Mesenchymal stem cell (in vitro differentiated cells and primary cell): ENCODE measurements around the gene ZSWIM6.

Source experiments
- DNase-seq: peaks from one replicate; pipeline ENCODE4 v3.0.0-alpha.2; 2013
- H2AFZ ChIP-seq: one replicate; pipeline ENCODE4 v1.6.1; 2013; ENCODE audit warnings: low read depth, mild to moderate bottlenecking, control low read depth, inconsistent platforms, low read length, moderate library complexity
- H2AK5ac ChIP-seq: 2 replicates; pipeline ENCODE4 v1.6.1; 2013; ENCODE audit warnings: low read length, moderate library complexity, mild to moderate bottlenecking, inconsistent platforms; ENCODE audit not compliant: severe bottlenecking
- H2BK120ac ChIP-seq: one replicate; pipeline ENCODE4 v1.6.1; 2013; ENCODE audit warnings: low read depth, mild to moderate bottlenecking, inconsistent platforms, low read length, moderate library complexity
- H2BK12ac ChIP-seq, 2 experiments: one replicate each; pipeline ENCODE4 v1.6.1; 2013; ENCODE audit warnings: inconsistent platforms in 2 of 2, low read length in 2 of 2, mild to moderate bottlenecking in 2 of 2, moderate library complexity in 2 of 2, control low read depth in 1 of 2
- H2BK15ac ChIP-seq: one replicate; pipeline ENCODE4 v1.6.1; 2013; ENCODE audit warnings: mild to moderate bottlenecking, low read depth, inconsistent platforms; ENCODE audit not compliant: poor library complexity, severe bottlenecking
- H2BK5ac ChIP-seq: 2 replicates; pipeline ENCODE4 v1.6.1; 2013; ENCODE audit warnings: low read depth, mild to moderate bottlenecking, low read length, control low read depth, inconsistent platforms; ENCODE audit not compliant: poor library complexity, severe bottlenecking
- H3K14ac ChIP-seq, 2 experiments: one replicate each; pipeline ENCODE4 v1.6.1; 2013; ENCODE audit warnings: inconsistent platforms in 2 of 2, low read length in 2 of 2, control low read depth in 1 of 2, mild to moderate bottlenecking in 1 of 2, moderate library complexity in 1 of 2
- H3K18ac ChIP-seq, 2 experiments: one replicate each; pipeline ENCODE4 v1.6.1; 2013; ENCODE audit warnings: inconsistent platforms in 2 of 2, low read length in 2 of 2, control low read depth in 1 of 2, low read depth in 1 of 2, mild to moderate bottlenecking in 1 of 2
- H3K23ac ChIP-seq, 2 experiments: one replicate each; pipeline ENCODE4 v1.6.1; 2013; ENCODE audit warnings: inconsistent platforms in 2 of 2, low read length in 2 of 2, mild to moderate bottlenecking in 2 of 2, moderate library complexity in 2 of 2, control low read depth in 1 of 2
- H3K27ac ChIP-seq: 2 replicates; pipeline ENCODE4 v1.5.1; 2013; ENCODE audit warnings: mild to moderate bottlenecking, moderate library complexity, low read length, control low read depth, inconsistent platforms; ENCODE audit not compliant: poor library complexity, severe bottlenecking
- H3K27me3 ChIP-seq, 2 experiments: 2 replicates each; pipeline versions ENCODE4 v1.6.1 to v1.7.0; 2013; ENCODE audit warnings: low read length in 2 of 2, mild to moderate bottlenecking in 2 of 2, moderate library complexity in 2 of 2, control low read depth in 1 of 2, inconsistent platforms in 1 of 2; ENCODE audit not compliant: control insufficient read depth in 1 of 2, insufficient read depth in 1 of 2
- H3K36me3 ChIP-seq, 2 experiments: 2 replicates each; pipeline versions ENCODE4 v1.6.1 to v1.7.0; 2013; ENCODE audit warnings: low read length in 2 of 2, control low read depth in 1 of 2, inconsistent platforms in 1 of 2, low read depth in 1 of 2, mild to moderate bottlenecking in 1 of 2; ENCODE audit not compliant: insufficient read depth in 2 of 2, control insufficient read depth in 1 of 2
- H3K4ac ChIP-seq, 2 experiments: one replicate each; pipeline ENCODE4 v1.6.1; 2013; ENCODE audit warnings: inconsistent platforms in 2 of 2, low read length in 2 of 2, mild to moderate bottlenecking in 2 of 2, moderate library complexity in 2 of 2, control low read depth in 1 of 2, low read depth in 1 of 2
- H3K4me1 ChIP-seq: 2 replicates; pipeline ENCODE4 v1.6.1; 2013; ENCODE audit warnings: low read depth, low read length, control low read depth; ENCODE audit not compliant: control insufficient read depth, insufficient read depth
- H3K4me2 ChIP-seq: 2 replicates; pipeline ENCODE4 v1.6.1; 2013; ENCODE audit warnings: low read length, mild to moderate bottlenecking, inconsistent platforms; ENCODE audit not compliant: poor library complexity, severe bottlenecking
- H3K4me3 ChIP-seq, 2 experiments: 2 replicates each; pipeline versions ENCODE4 v1.5.1 to v1.7.0; 2013; ENCODE audit warnings: low read length in 2 of 2, mild to moderate bottlenecking in 2 of 2, control low read depth in 1 of 2, low read depth in 1 of 2; ENCODE audit not compliant: insufficient read depth in 1 of 2
- H3K79me1 ChIP-seq: replicated peaks from 2 replicates; pipeline ENCODE4 v1.6.1; 2013; ENCODE audit warnings: mild to moderate bottlenecking, control low read depth, low read length, inconsistent platforms; ENCODE audit not compliant: poor library complexity, severe bottlenecking
- H3K9ac ChIP-seq: 2 replicates; pipeline ENCODE4 v1.7.0; 2013; ENCODE audit warnings: mild to moderate bottlenecking, low read length, moderate library complexity
- H3K9me3 ChIP-seq: 2 replicates; pipeline ENCODE4 v1.7.0; 2013; ENCODE audit warnings: mild to moderate bottlenecking, low read length; ENCODE audit not compliant: control insufficient read depth
- H4K8ac ChIP-seq: one replicate; pipeline ENCODE4 v1.6.1; 2013; ENCODE audit warnings: inconsistent platforms, mild to moderate bottlenecking, low read length, moderate library complexity
- H4K91ac ChIP-seq: one replicate; pipeline ENCODE4 v1.6.1; 2013; ENCODE audit warnings: mild to moderate bottlenecking, low read length, inconsistent platforms
- WGBS: methylation state at CpG from one replicate; pipeline ENCODE4 v1.1.7; 2013; ENCODE audit warnings: mixed read lengths; 5-methylcytosine and 5-hydroxymethylcytosine counted together

The ZSWIM6 gene

DNA sequence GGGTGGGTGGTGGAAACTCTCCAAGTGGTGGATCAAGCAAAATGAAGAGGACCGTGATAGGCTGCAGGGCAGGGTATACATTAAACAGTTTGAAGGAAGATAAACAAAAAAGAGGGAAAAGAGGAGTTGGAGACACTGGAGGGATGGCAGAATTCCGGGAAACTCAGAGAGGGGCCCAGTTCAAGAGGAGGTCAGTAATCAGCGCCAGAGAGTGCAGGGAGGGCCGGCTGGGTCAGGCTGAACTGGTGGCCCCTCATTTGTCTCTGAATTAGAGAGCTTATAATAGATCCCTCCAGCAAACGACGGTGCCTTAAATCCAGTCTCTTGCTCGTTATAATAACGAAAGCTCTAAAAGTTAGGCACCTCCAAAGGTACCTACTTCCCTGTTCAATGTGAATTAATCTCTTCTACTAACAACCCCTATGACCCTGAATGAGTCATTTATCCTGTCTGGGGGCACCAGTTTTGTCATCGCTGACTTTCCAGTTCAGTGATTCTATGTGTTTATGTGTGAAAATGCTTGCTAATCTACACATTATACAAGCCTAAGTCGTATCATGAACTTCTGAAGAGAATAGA lies 2.4 kb upstream of the ZSWIM6 start:
- peak overlapping the region; percentile 19 for H2BK5ac ChIP-seq
- H3K18ac ChIP-seq, result peak overlapping the region; percentile 25 to 73
- H3K4me3 ChIP-seq, result peak overlapping the region in 1 of 2 experiments; percentile 96
- H2AFZ ChIP-seq, result no peak overlapping the region
- H2BK15ac ChIP-seq, result peak overlapping the region; percentile 63
- H2BK12ac ChIP-seq, result peak overlapping the region; percentile 59 to 84
- H3K27ac ChIP-seq, result peak overlapping the region; percentile 89
- no peaks in the 10 kb centered on the region for H3K9me3 ChIP-seq
- H2AK5ac ChIP-seq, result peak overlapping the region; percentile 61
- H3K4me2 ChIP-seq, result peak overlapping the region; percentile 84
- 0% methylated on average over 8 of the region's 10 CpGs for WGBS
- H3K9ac ChIP-seq, result peak overlapping the region; percentile 95
- peak overlapping the region; percentile 81 for H4K8ac ChIP-seq
- peak overlapping the region; percentile 30 for H4K91ac ChIP-seq
- H2BK120ac ChIP-seq, result peak overlapping the region; percentile 79
- H3K23ac ChIP-seq, result no peak overlapping the region
- DNase-seq, result peak; percentile 83
- H3K4me1 ChIP-seq, result peaks cover 11% of the 10 kb centered on the region
- no peaks in the 10 kb centered on the region for H3K36me3 ChIP-seq
- H3K27me3 ChIP-seq, result no peaks in the 10 kb centered on the region
- no peak overlapping the region for H3K14ac ChIP-seq
- no peak overlapping the region for H3K4ac ChIP-seq
- no peaks in the 10 kb centered on the region for H3K79me1 ChIP-seq

DNA sequence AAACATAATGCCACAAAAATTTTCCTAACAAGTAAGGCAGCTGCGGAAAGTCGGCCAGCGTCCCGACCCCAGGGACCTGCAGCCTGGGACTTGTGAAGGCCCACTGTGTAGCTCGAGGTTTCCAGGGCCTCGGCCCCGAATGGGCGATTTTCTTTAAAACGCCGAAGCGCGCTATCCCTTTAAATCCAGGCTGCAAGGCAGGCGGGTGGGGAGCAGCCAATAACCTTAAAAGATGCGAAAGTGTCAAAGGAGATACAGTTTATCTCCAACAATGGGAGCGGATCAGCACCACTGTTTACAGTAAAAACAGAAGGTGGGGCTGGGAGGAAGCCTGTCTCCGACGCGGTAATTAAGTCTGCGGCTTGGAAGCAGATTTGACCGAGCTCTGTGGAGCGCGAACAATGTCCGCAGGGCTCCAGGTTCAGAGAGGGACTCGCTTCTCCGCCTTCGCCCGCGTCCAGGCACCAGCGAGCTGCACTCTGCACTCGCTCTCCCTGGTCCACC lies 1.7 kb upstream of the ZSWIM6 start:
- peaks cover 11% of the 10 kb centered on the region for H3K4me1 ChIP-seq
- peak overlapping the region; percentile 22 for H2BK5ac ChIP-seq
- no peak overlapping the region for H2BK12ac ChIP-seq
- H2AK5ac ChIP-seq, result no peak overlapping the region
- no peaks in the 10 kb centered on the region for H3K9me3 ChIP-seq
- no peaks in the 10 kb centered on the region for H3K79me1 ChIP-seq
- H3K4me2 ChIP-seq, result peak overlapping the region; percentile 72
- H3K4me3 ChIP-seq, result peak overlapping the region; percentile 96 to 97
- WGBS, result 1% methylated on average over 29 of the region's 30 CpGs
- H4K91ac ChIP-seq, result peak overlapping the region; percentile 83
- H3K18ac ChIP-seq, result peak overlapping the region; percentile 92 to 94
- peak; percentile 74 for DNase-seq
- peak overlapping the region; percentile 86 for H2BK120ac ChIP-seq
- H3K27me3 ChIP-seq, result no peaks in the 10 kb centered on the region
- peak overlapping the region in 1 of 2 experiments; percentile 56 for H3K4ac ChIP-seq
- no peaks in the 10 kb centered on the region for H3K36me3 ChIP-seq
- H4K8ac ChIP-seq, result peak overlapping the region; percentile 80
- peak overlapping the region; percentile 80 for H2BK15ac ChIP-seq
- H3K23ac ChIP-seq, result no peak overlapping the region
- H3K27ac ChIP-seq, result peak overlapping the region; percentile 89
- no peak overlapping the region for H3K14ac ChIP-seq
- peak overlapping the region; percentile 95 for H3K9ac ChIP-seq
- H2AFZ ChIP-seq, result no peak overlapping the region

DNA sequence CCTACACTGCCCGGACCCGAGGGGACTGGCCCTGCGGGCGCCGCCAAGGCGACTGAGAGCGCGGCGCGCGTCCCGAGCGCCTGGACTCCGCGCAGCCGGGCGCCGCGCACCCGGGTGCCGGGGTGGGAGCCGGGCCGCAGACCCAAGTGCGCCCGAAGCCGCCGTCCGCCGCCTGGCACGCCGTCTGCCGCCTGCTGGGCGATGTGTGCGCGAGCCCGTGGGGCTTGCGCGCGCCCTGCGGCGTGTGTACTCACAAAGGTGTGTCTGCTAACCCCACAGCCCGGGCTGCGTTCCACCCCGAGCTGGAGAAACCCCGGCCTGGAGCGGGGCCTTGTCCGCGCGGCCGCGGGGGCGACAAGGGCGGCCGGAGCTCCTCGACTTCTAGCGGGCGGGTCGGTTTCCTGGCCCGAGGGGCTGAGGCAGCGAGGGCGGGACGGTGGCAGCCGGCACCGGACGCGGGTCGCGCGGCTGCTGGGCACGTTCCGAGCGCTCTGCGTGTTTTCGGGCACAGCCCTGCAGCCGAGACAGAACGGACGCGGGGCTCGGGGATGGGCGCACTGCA lies 1.1 kb upstream of the ZSWIM6 start:
- H3K27ac ChIP-seq, result peak overlapping the region; percentile 89
- H3K79me1 ChIP-seq, result no peaks in the 10 kb centered on the region
- peak overlapping the region; percentile 62 for H2BK5ac ChIP-seq
- peak; percentile 83 for DNase-seq
- no peaks in the 10 kb centered on the region for H3K27me3 ChIP-seq
- peak overlapping the region; percentile 83 for H4K91ac ChIP-seq
- peak overlapping the region; percentile 16 to 94 for H3K23ac ChIP-seq
- no peaks in the 10 kb centered on the region for H3K9me3 ChIP-seq
- peak overlapping the region; percentile 80 for H4K8ac ChIP-seq
- H3K14ac ChIP-seq, result peak overlapping the region in 1 of 2 experiments; percentile 98
- peak overlapping the region; percentile 80 for H2BK15ac ChIP-seq
- H3K4me2 ChIP-seq, result peak overlapping the region; percentile 72
- peak overlapping the region; percentile 96 to 97 for H3K4me3 ChIP-seq
- peak overlapping the region; percentile 38 to 79 for H2BK12ac ChIP-seq
- peak overlapping the region; percentile 95 for H3K9ac ChIP-seq
- under 1% methylated on average over 65 of the region's 80 CpGs for WGBS
- H3K36me3 ChIP-seq, result no peaks in the 10 kb centered on the region
- H2AK5ac ChIP-seq, result no peak overlapping the region
- H2BK120ac ChIP-seq, result peak overlapping the region; percentile 96
- peak overlapping the region; percentile 92 to 94 for H3K18ac ChIP-seq
- H2AFZ ChIP-seq, result peak overlapping the region; percentile 91
- peak overlapping the region; percentile 56 to 95 for H3K4ac ChIP-seq
- H3K4me1 ChIP-seq, result peaks cover 12% of the 10 kb centered on the region

DNA sequence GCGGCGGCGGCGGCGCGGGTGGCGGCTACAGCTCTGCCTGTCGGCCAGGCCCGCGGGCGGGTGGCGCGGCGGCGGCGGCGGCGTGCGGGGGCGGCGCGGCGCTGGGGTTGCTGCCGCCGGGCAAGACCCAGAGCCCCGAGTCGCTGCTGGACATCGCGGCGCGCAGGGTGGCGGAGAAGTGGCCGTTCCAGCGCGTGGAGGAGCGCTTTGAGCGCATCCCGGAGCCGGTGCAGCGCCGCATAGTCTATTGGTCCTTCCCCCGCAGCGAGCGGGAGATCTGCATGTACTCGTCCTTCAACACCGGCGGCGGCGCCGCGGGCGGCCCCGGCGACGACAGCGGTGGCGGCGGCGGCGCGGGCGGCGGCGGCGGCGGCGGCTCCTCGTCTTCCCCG lies 296 bp downstream of the ZSWIM6 start:
- H3K4me3 ChIP-seq, result peak overlapping the region; percentile 75 to 99
- H2BK12ac ChIP-seq, result peak overlapping the region in 1 of 2 experiments; percentile 71
- peak overlapping the region; percentile 34 to 99 for H3K23ac ChIP-seq
- H3K9ac ChIP-seq, result peak overlapping the region; percentile 80
- peaks cover 2% of the 10 kb centered on the region for H3K79me1 ChIP-seq
- no peak overlapping the region for H3K27ac ChIP-seq
- H2BK15ac ChIP-seq, result peak overlapping the region; percentile 97
- H4K8ac ChIP-seq, result peak overlapping the region; percentile 64
- no peaks in the 10 kb centered on the region for H3K27me3 ChIP-seq
- peak overlapping the region; percentile 61 for H2BK120ac ChIP-seq
- H2AK5ac ChIP-seq, result no peak overlapping the region
- peak; percentile 28 for DNase-seq
- peaks cover 14% of the 10 kb centered on the region for H3K4me1 ChIP-seq
- WGBS, result 0% methylated on average over 22 of the region's 69 CpGs
- no peaks in the 10 kb centered on the region for H3K9me3 ChIP-seq
- H3K4ac ChIP-seq, result peak overlapping the region; percentile 81 to 86
- no peak overlapping the region for H3K4me2 ChIP-seq
- peak overlapping the region; percentile 75 to 94 for H3K18ac ChIP-seq
- no peak overlapping the region for H2BK5ac ChIP-seq
- H3K14ac ChIP-seq, result peak overlapping the region; percentile 73 to 95
- H3K36me3 ChIP-seq, result peaks cover 3 to 5% of the 10 kb centered on the region in 2 experiments
- no peak overlapping the region for H2AFZ ChIP-seq
- H4K91ac ChIP-seq, result peak overlapping the region; percentile 68
